ENCODE results near the gene NFS1. TPM values are rescaled to one million over a fixed set of nuclear protein-coding genes. Genes with fewer than 3 reads are reported as not detected.

The NFS1 gene
- total RNA-seq, 3 donors from 2014 or later, result 31.7 to 39.7 (median 36.1) TPM

DNA sequence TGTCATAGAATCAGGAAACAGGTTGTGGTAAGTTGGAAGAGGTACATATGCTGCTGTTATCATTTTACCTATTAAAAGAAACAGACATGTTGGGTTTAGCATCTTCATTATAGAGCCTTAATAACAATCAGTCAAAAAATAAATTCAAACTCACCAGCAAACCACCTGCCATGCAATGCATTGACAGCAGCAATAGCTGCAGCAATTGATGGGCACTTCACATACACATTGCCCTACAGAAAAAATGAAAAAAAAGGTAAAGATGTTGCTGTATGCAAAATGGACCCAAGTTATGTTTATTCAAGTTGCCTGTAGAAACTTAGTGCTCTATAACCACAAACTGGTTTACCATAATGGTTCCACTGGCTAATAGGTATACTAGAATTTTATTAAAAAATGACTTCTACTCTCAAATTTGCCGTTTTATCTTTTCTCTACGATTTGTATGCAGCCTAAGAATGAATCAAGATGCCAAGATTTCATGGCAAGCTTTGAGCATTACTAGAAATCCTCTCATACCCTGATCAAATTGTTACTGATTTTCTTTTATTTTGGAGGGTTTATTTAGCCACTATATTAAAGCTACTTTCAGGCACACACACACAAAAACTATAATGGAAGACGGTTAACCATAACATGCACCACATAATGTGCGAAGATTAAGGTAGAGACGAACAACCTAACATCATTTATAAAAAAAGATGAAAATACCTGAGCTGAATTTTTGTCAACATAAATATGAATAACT lies 5.5 kb upstream of the NFS1 start:
- peaks cover 5% of the 10 kb centered on the region for H3K36me3 ChIP-seq
- no peak for DNase-seq (ENCODE audit: low spot score in 2 of 2)
- TF ChIP-seq POLR2A (IDR thresholded peaks at IDR 0.05) (no peak), POLR2AphosphoS5 (IDR thresholded peaks at IDR 0.05) (no peak)
- TF ChIP-seq, protein P1, sequence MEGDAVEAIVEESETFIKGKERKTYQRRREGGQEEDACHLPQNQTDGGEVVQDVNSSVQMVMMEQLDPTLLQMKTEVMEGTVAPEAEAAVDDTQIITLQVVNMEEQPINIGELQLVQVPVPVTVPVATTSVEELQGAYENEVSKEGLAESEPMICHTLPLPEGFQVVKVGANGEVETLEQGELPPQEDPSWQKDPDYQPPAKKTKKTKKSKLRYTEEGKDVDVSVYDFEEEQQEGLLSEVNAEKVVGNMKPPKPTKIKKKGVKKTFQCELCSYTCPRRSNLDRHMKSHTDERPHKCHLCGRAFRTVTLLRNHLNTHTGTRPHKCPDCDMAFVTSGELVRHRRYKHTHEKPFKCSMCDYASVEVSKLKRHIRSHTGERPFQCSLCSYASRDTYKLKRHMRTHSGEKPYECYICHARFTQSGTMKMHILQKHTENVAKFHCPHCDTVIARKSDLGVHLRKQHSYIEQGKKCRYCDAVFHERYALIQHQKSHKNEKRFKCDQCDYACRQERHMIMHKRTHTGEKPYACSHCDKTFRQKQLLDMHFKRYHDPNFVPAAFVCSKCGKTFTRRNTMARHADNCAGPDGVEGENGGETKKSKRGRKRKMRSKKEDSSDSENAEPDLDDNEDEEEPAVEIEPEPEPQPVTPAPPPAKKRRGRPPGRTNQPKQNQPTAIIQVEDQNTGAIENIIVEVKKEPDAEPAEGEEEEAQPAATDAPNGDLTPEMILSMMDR (IDR thresholded peaks at IDR 0.05), result no peak
- H3K9me3 ChIP-seq, result no peaks in the 10 kb centered on the region
- H3K27ac ChIP-seq, result no peak overlapping the region
- H3K4me1 ChIP-seq, result peaks cover 0 to 10% of the 10 kb centered on the region in 2 donors
- intact Hi-C loops (cut with DNase I; ENCODE audit: low total_unique reads), result no loop called here
- no peaks in the 10 kb centered on the region for H3K27me3 ChIP-seq
- no peak overlapping the region for H3K4me3 ChIP-seq

DNA sequence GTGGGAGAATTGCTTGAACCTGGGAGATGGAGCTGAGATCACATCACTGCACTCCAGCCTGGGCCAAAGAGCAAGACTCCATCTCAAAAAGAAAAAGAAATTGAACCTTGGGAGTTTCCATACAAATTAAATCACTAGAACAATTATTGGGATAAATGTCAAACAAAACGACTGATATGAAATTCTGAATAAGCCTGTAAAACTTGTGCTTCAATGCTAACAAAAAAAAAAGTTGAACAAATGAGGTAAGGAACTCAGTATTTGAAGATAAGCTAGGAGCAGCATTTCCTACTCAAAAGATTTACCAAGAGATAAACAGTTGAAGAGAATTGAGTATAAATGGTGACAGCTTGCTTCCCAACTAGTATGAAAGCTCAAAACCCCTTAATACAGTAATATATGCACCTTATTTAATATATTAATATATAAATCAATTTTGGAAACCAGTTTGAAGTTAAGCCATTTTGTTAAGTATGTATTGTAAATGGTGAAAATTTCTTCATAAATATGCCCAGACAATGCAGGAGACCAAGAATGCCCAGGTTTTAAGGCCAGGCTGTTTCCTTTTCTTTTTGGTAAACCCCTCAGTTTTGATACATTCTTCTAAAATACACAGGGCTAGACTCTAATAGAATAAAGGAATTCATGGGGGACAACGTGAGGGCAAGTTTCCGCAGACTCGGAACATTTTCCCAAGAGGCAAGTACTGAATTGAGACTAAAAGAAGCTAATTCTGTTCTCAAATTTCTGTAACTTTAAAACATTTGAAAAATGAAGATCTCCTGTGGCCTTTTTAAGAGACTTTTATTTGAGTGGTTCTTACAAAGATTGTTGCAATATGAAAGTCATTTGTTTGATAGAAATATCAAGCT lies 3.9 kb upstream of the NFS1 start:
- Histone ChIP-seq H3K36me3 (peaks cover 5% of the 10 kb centered on the region), H3K27me3 (no peaks in the 10 kb centered on the region), H3K9me3 (no peaks in the 10 kb centered on the region), H3K4me1 (peaks cover 3 to 5% of the 10 kb centered on the region in 2 donors), H3K4me3 (no peak overlapping the region), H3K27ac (no peak overlapping the region)
- no peak for TF ChIP-seq POLR2AphosphoS5 (IDR thresholded peaks at IDR 0.05)
- no peak for TF ChIP-seq POLR2A (IDR thresholded peaks at IDR 0.05)
- TF ChIP-seq, protein P1 (IDR thresholded peaks at IDR 0.05), result no peak
- DNase-seq (ENCODE audit: low spot score in 2 of 2), result no peak
- intact Hi-C loops (cut with DNase I; ENCODE audit: low total_unique reads), result no loop called here

DNA sequence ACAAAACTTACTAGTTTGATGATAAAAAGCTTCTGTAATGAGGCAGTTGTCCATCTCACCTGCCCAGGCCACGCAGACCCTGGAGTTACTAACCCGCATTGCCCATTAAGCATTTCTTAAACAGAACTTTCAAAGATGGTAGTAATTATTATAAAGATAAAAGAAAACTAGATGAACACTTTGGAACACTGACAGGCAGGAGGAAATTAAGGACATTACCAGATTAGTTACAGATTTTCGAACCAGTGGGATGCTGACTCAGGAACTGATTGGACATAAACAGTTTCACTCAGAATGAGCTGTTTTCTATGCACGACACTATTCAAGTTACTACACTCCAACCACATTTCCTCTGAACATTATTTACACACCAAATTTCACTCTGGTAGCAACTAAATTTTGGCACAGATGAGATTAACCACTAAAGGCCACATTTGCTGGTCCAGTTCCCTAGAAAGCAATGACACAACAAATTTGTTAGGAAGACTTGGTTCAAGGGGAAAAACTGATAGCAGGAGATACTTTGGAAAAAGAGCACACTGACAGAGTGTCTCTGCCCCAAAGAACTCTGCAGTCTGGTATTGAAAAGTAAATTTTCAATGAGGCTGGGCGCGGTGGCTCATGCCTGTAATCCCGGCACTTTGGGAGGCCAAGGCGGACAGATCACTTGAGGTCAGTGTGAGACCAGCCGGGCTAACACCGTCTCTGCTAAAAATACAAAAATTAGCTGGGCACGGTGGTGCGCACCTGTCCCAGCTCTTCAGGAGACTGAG lies 3.1 kb upstream of the NFS1 start:
- H3K4me3 ChIP-seq, result no peak overlapping the region
- intact Hi-C loops (cut with DNase I; ENCODE audit: low total_unique reads), result no loop called here
- H3K36me3 ChIP-seq, result peaks cover 5% of the 10 kb centered on the region
- peaks cover 5 to 6% of the 10 kb centered on the region in 2 donors for H3K4me1 ChIP-seq
- no peaks in the 10 kb centered on the region for H3K27me3 ChIP-seq
- no peak for DNase-seq (ENCODE audit: low spot score in 2 of 2)
- TF ChIP-seq, protein P1 (IDR thresholded peaks at IDR 0.05), result no peak
- TF ChIP-seq POLR2AphosphoS5 (IDR thresholded peaks at IDR 0.05), result no peak
- TF ChIP-seq POLR2A (IDR thresholded peaks at IDR 0.05), result no peak
- H3K9me3 ChIP-seq, result no peaks in the 10 kb centered on the region
- H3K27ac ChIP-seq, result peak overlapping the region in 1 of 2 donors; percentile 5

DNA sequence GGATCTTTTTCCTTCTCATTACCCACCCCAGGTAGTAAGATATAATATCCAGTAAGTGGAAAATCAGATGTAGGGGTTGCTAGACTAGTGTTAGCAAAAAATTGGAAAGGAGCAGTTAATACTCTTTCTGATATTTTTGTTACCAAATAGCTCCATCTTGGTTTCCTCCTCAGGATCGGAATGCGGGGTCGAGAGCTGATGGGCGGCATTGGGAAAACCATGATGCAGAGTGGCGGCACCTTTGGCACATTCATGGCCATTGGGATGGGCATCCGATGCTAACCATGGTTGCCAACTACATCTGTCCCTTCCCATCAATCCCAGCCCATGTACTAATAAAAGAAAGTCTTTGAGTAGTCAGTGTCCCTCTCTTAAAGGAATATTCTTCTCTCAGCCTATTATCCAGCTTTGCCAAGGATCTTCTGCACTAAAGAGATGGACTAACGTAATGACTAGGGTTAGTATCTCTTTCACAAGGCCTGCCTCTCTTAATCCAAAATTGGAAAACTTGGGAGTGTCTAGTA lies 1.5 kb upstream of the NFS1 start:
- Histone ChIP-seq H3K27ac (peak overlapping the region; percentile 25 to 97), H3K4me1 (peaks cover 5 to 6% of the 10 kb centered on the region in 2 donors), H3K36me3 (peaks cover 5% of the 10 kb centered on the region), H3K9me3 (no peaks in the 10 kb centered on the region), H3K27me3 (no peaks in the 10 kb centered on the region), H3K4me3 (no peak overlapping the region)
- intact Hi-C loops (cut with DNase I; ENCODE audit: low total_unique reads), result no loop called here
- TF ChIP-seq, protein P1 (IDR thresholded peaks at IDR 0.05), result no peak
- TF ChIP-seq POLR2AphosphoS5 (IDR thresholded peaks at IDR 0.05) (no peak), POLR2A (IDR thresholded peaks at IDR 0.05) (no peak)
- DNase-seq (ENCODE audit: low spot score in 2 of 2), result no peak
